Kidney (tissue), 14 donors: ENCODE data around the gene SLCO3A1. TPM values are rescaled to one million over a fixed set of nuclear protein-coding genes. Genes with fewer than 3 reads are reported as not detected.
"Not testable (repeated sequence)": the region's sequence is repeated elsewhere in the genome, so short reads cannot be mapped to it uniquely, and the experiment has no call there.

Experiments used
- DNase-seq, 5 donors: peaks; one replicate each; pipeline ENCODE4 v3.0.0-alpha.2; 2013 to 2020
- FAIRE-seq: peaks from 2 replicates; lab custom pipeline; 2012; peaks lifted over from hg19 to GRCh38; lab: Jason Lieb, UNC
- H3K27ac ChIP-seq, 2 donors: one replicate each; pipeline ENCODE4 v1.7.0; 2013; ENCODE audit warnings: low read depth in 2 of 2, low read length in 2 of 2, inconsistent platforms in 1 of 2
- H3K27me3 ChIP-seq: one replicate; pipeline ENCODE4 v1.7.1; 2013; ENCODE audit warnings: low read length, inconsistent platforms; ENCODE audit not compliant: control insufficient read depth, insufficient read depth
- H3K36me3 ChIP-seq, 3 donors: one replicate each; pipeline versions ENCODE4 v1.7.0 to v1.7.1; 2013; ENCODE audit warnings: low read length in 3 of 3, control low read depth in 1 of 3, inconsistent platforms in 1 of 3; ENCODE audit not compliant: insufficient read depth in 3 of 3, control insufficient read depth in 2 of 3
- H3K4me1 ChIP-seq, 3 donors: one replicate each; pipeline versions ENCODE4 v1.7.0 to v1.7.1; 2013; ENCODE audit warnings: low read length in 3 of 3, inconsistent platforms in 1 of 3, low read depth in 1 of 3; ENCODE audit not compliant: control insufficient read depth in 2 of 3, insufficient read depth in 2 of 3
- H3K4me3 ChIP-seq, 3 donors: one replicate each; pipeline versions ENCODE4 v1.7.0 to v1.8.1; 2013; ENCODE audit warnings: low read length in 3 of 3, control low read depth in 1 of 3, inconsistent platforms in 1 of 3
- H3K9ac ChIP-seq, 3 donors: one replicate each; pipeline versions ENCODE4 v1.7.0 to v1.7.1; 2013; ENCODE audit warnings: low read length in 3 of 3, control low read depth in 1 of 3, inconsistent platforms in 1 of 3
- H3K9me3 ChIP-seq, 3 donors: one replicate each; pipeline versions ENCODE4 v1.7.0 to v1.7.1; 2013; ENCODE audit warnings: low read length in 3 of 3, control low read depth in 1 of 3, inconsistent platforms in 1 of 3; ENCODE audit not compliant: control insufficient read depth in 2 of 3, insufficient read depth in 1 of 3
- CTCF ChIP-seq: IDR thresholded peaks from 3 replicates; pipeline ENCODE4 v1.5.1; 2012; ENCODE audit warnings: mild to moderate bottlenecking, moderate library complexity, borderline replicate concordance; ENCODE audit not compliant: insufficient read depth; ENCODE audit errors: extremely low read depth
- intact Hi-C: fragments of 100-400 bp; cut with DNase I; formaldehyde crosslinking; loops from one replicate; pipeline ENCODE4 v1.11.1; 2022
- polyA plus RNA-seq: library from polyadenylated mRNA; stranded (reverse); fragments of 350-450 nt; fragmentation: Illumina TruSeq; extraction: RNeasy Lipid Tissue Mini Kit (QIAGEN cat#74804); gene quantifications from one replicate; pipeline ENCODE4 v1.2.3, GENCODE V29; 2014; ENCODE audit warnings: low read depth, low replicate concordance; ENCODE audit not compliant: insufficient read depth
- total RNA-seq: library from RNA; stranded (reverse); fragmentation: NEBNext Ultra II Directional; extraction: Animal tissue kit (Norgen Biotek cat#: 25700); gene quantifications from one replicate; pipeline ENCODE4 v1.2.1, GENCODE V29; 2021
- donor health status: control.
- donor health status: control.
- donor health status: control.
- donor health status: control.
- donor health status: control.
- donor health status: DM: yes; HTN: yes; CAD: no.
- donor health status: Normal renal cell carcinoma (clear cell type).

Gene SLCO3A1
- total and polyA plus RNA-seq, 2 donors from 2014 or later, result 12.8 to 59.4 TPM

GRCh38 chr15:91956026-91956723, 102.7 kb downstream of the SLCO3A1 start:
- Histone ChIP-seq H3K4me1 (no peaks in the 10 kb centered on the region), H3K27me3 (no peaks in the 10 kb centered on the region), H3K4me3 (no peak overlapping the region), H3K36me3 (no peaks in the 10 kb centered on the region), H3K9me3 (no peaks in the 10 kb centered on the region), H3K27ac (peak overlapping the region in 1 of 2 donors; percentile 3), H3K9ac (no peak overlapping the region)
- FAIRE-seq (no peak), DNase-seq (no peak)
- intact Hi-C loops, result no loop called here
- no peak for TF ChIP-seq CTCF

- no peak for TF ChIP-seq CTCF
- Histone ChIP-seq H3K4me1 (peaks cover 0 to 2% (median 0%) of the 10 kb centered on the region in 3 donors), H3K9me3 (no peaks in the 10 kb centered on the region), H3K4me3 (no peak overlapping the region), H3K27me3 (no peaks in the 10 kb centered on the region), H3K9ac (no peak overlapping the region), H3K36me3 (no peaks in the 10 kb centered on the region), H3K27ac (no peak overlapping the region)
- DNase-seq (no peak), FAIRE-seq (no peak)
- intact Hi-C loops, result no loop called here
Measured at GRCh38 chr15:91961357-91961756, 107.8 kb downstream of the SLCO3A1 start.

GRCh38 chr15:91963747-91964146, 110.2 kb downstream of the SLCO3A1 start:
- intact Hi-C loops, result not testable (repeated sequence)

GRCh38 chr15:91965501-91966193, 112.1 kb downstream of the SLCO3A1 start:
- intact Hi-C loops, result no loop called here
- Histone ChIP-seq H3K4me1 (peaks cover 0 to 2% (median 0%) of the 10 kb centered on the region in 3 donors), H3K9me3 (no peaks in the 10 kb centered on the region), H3K9ac (no peak overlapping the region), H3K27me3 (no peaks in the 10 kb centered on the region), H3K4me3 (no peak overlapping the region), H3K36me3 (no peaks in the 10 kb centered on the region), H3K27ac (no peak overlapping the region)
- DNase-seq (peak in 1 of 5 donors; percentile 84), FAIRE-seq (no peak)
- no peak for TF ChIP-seq CTCF

More at GRCh38 chr15:91963747-91964146, 110.2 kb downstream of the SLCO3A1 start:
- H3K27me3 ChIP-seq, H3K9me3 ChIP-seq, H3K4me3 ChIP-seq, H3K27ac ChIP-seq, FAIRE-seq, DNase-seq, H3K36me3 ChIP-seq, H3K9ac ChIP-seq, H3K4me1 ChIP-seq: not testable (repeated sequence)
